Upper lobe of left lung (tissue), 6 donors: Measurements from ENCODE around the gene HPSE2. TPM values are rescaled to one million over a fixed set of nuclear protein-coding genes. Genes with fewer than 3 reads are reported as not detected.

Experiments
- ATAC-seq, 2 donors: fragments of 200-7000 bp; cut with Tn5 transposase; one replicate each; pipeline ENCODE4 v1.9.1; 2022; ENCODE audit warnings: mild to moderate bottlenecking in 2 of 2, moderate library complexity in 2 of 2; ENCODE audit not compliant: low FRiP score in 2 of 2
- DNase-seq, 2 donors: peaks; one replicate each; pipeline ENCODE4 v3.0.0-alpha.2; 2019 to 2020
- H3K27ac ChIP-seq, 4 donors: fragments of 200-600 bp; sonication (generic); one replicate each; pipeline ENCODE4 v1.5.1; 2016 to 2019
- H3K27me3 ChIP-seq, 4 donors: fragments of 200-600 bp; sonication (generic); one replicate each; pipeline ENCODE4 v1.5.1; 2017 to 2019
- H3K36me3 ChIP-seq, 4 donors: fragments of 200-600 bp; sonication (generic); one replicate each; pipeline ENCODE4 v1.5.1; 2016 to 2019
- H3K4me1 ChIP-seq, 4 donors: fragments of 200-600 bp; sonication (generic); one replicate each; pipeline ENCODE4 v1.5.1; 2018 to 2019
- H3K4me3 ChIP-seq, 4 donors: fragments of 200-600 bp; sonication (generic); one replicate each; pipeline ENCODE4 v1.5.1; 2017 to 2019; ENCODE audit warnings: mild to moderate bottlenecking in 2 of 4, moderate library complexity in 1 of 4
- H3K9me3 ChIP-seq, 4 donors: fragments of 200-600 bp; sonication (generic); one replicate each; pipeline ENCODE4 v1.5.1; 2018 to 2019
- CTCF ChIP-seq, 6 experiments: fragments of 450-650 bp in 4 of 6; fragments of 200-600 bp in 2 of 6; sonication (generic) in 2 of 6; IDR thresholded peaks; one replicate each; pipeline ENCODE4 v1.5.1; 2016 to 2019; ENCODE audit warnings: antibody characterized with exemption in 6 of 6
- EP300 ChIP-seq, 4 donors: sonication (generic); formaldehyde crosslinking; IDR thresholded peaks; one replicate each; pipeline ENCODE4 v1.5.1; 2017; ENCODE audit warnings: antibody characterized with exemption in 4 of 4, control low read depth in 2 of 4
- POLR2A ChIP-seq, 4 donors: fragments of 450-650 bp; IDR thresholded peaks; one replicate each; pipeline ENCODE4 v1.5.1; 2016 to 2017; ENCODE audit warnings: antibody characterized with exemption in 4 of 4, mild to moderate bottlenecking in 2 of 4
- POLR2AphosphoS5 ChIP-seq, 2 donors: sonication (generic); formaldehyde crosslinking; IDR thresholded peaks; one replicate each; pipeline ENCODE4 v1.5.1; 2017; ENCODE audit warnings: antibody characterized with exemption in 2 of 2
- WGBS, 2 donors: methylation state at CpG; one replicate each; pipeline ENCODE4 v1.1.5; 2017 to 2018; 5-methylcytosine and 5-hydroxymethylcytosine counted together
- total RNA-seq, 6 donors: library from RNA; depleted of rRNA in 4 of 6; stranded (reverse); fragments of >200 nt in 4 of 6; gene quantifications; one replicate each; pipeline versions ENCODE4 v1.1.0 to v1.2.1, GENCODE V29; 2016 to 2021
- donor health status: DM: no; HTN: no; CAD: no; lungs with moderate emphysema.
- donor health status: DM: no; HTN: yes; CAD: no; lungs with severe emphysema.

Gene HPSE2
- total RNA-seq, 6 donors from 2014 or later = 0.15 to 1.1 (median 0.91) TPM; not detected in 1

GRCh38 chr10:98611436-98611835 lies 624.2 kb downstream of the HPSE2 start:
- WGBS, 2 donors = 54 to 71% methylated on average over 2 of the region's 2 CpGs
- TF ChIP-seq EP300 (IDR thresholded peaks at IDR 0.05) (no peak), CTCF (IDR thresholded peaks at IDR 0.05) (no peak)

GRCh38 chr10:98610836-98611235 lies 624.8 kb downstream of the HPSE2 start:
- WGBS, 2 donors = 73 to 82% methylated on average over 5 of the region's 5 CpGs
- TF ChIP-seq CTCF (IDR thresholded peaks at IDR 0.05) (no peak), POLR2A (IDR thresholded peaks at IDR 0.05) (no peak), EP300 (IDR thresholded peaks at IDR 0.05) (no peak), POLR2AphosphoS5 (IDR thresholded peaks at IDR 0.05) (no peak)
- no peaks in the 10 kb centered on the region for H3K9me3 ChIP-seq
- no peak for ATAC-seq
- H3K4me1 ChIP-seq = no peaks in the 10 kb centered on the region
- no peak overlapping the region for H3K27ac ChIP-seq
- no peaks in the 10 kb centered on the region for H3K27me3 ChIP-seq
- no peaks in the 10 kb centered on the region for H3K36me3 ChIP-seq
- no peak for DNase-seq
- no peak overlapping the region for H3K4me3 ChIP-seq

More at GRCh38 chr10:98611436-98611835, 624.2 kb downstream of the HPSE2 start:
- no peak for ATAC-seq
- Histone ChIP-seq H3K9me3 (no peaks in the 10 kb centered on the region), H3K27me3 (no peaks in the 10 kb centered on the region), H3K4me3 (no peak overlapping the region), H3K36me3 (no peaks in the 10 kb centered on the region), H3K4me1 (no peaks in the 10 kb centered on the region), H3K27ac (no peak overlapping the region)
- DNase-seq = no peak

GRCh38 chr10:98610301-98610700 lies 625.4 kb downstream of the HPSE2 start:
- Histone ChIP-seq H3K9me3 (no peaks in the 10 kb centered on the region), H3K36me3 (no peaks in the 10 kb centered on the region), H3K4me1 (no peaks in the 10 kb centered on the region), H3K27ac (no peak overlapping the region), H3K27me3 (no peaks in the 10 kb centered on the region), H3K4me3 (no peak overlapping the region)
- WGBS, 2 donors = 100% methylated on average over 1 of the region's 1 CpG; no CpG with 5 or more reads in 1 of the 2 donors
- no peak for DNase-seq
- no peak for TF ChIP-seq EP300 (IDR thresholded peaks at IDR 0.05)
- no peak for TF ChIP-seq POLR2AphosphoS5 (IDR thresholded peaks at IDR 0.05)
- no peak for TF ChIP-seq POLR2A (IDR thresholded peaks at IDR 0.05)
- no peak for TF ChIP-seq CTCF (IDR thresholded peaks at IDR 0.05)
- no peak for ATAC-seq

- H3K4me3 ChIP-seq = no peak overlapping the region
- no peaks in the 10 kb centered on the region for H3K9me3 ChIP-seq
- TF ChIP-seq POLR2A (IDR thresholded peaks at IDR 0.05) (no peak), POLR2AphosphoS5 (IDR thresholded peaks at IDR 0.05) (no peak), CTCF (IDR thresholded peaks at IDR 0.05) (no peak), EP300 (IDR thresholded peaks at IDR 0.05) (no peak)
- H3K36me3 ChIP-seq = no peaks in the 10 kb centered on the region
- WGBS, 2 donors = 93 to 95% methylated on average over 2 of the region's 2 CpGs
- H3K27ac ChIP-seq = no peak overlapping the region
- no peaks in the 10 kb centered on the region for H3K27me3 ChIP-seq
- H3K4me1 ChIP-seq = no peaks in the 10 kb centered on the region
- DNase-seq = no peak
- no peak for ATAC-seq
These were observed 626.4 kb downstream of the HPSE2 start for GRCh38 chr10:98609265-98609664.

- ATAC-seq (no peak), DNase-seq (no peak)
- Histone ChIP-seq H3K36me3 (no peaks in the 10 kb centered on the region), H3K27ac (no peak overlapping the region), H3K9me3 (no peaks in the 10 kb centered on the region), H3K4me1 (no peaks in the 10 kb centered on the region), H3K27me3 (no peaks in the 10 kb centered on the region), H3K4me3 (no peak overlapping the region)
- TF ChIP-seq EP300 (IDR thresholded peaks at IDR 0.05) = no peak
- no peak for TF ChIP-seq POLR2A (IDR thresholded peaks at IDR 0.05)
- TF ChIP-seq POLR2AphosphoS5 (IDR thresholded peaks at IDR 0.05) = no peak
- no peak for TF ChIP-seq CTCF (IDR thresholded peaks at IDR 0.05)
- 11 to 34% methylated on average over 2 to 5 of the region's 5 CpGs for WGBS, 2 donors
These were observed 627.2 kb downstream of the HPSE2 start for GRCh38 chr10:98608411-98608810.
